PC-9 (cell line): ENCODE measurements around the gene EBF4. TPM values are rescaled to one million over a fixed set of nuclear protein-coding genes. Genes with fewer than 3 reads are reported as not detected.

Experiments
- BruUV-seq: library from RNA; stranded (reverse); fragments of 400-500 nt; replicated peaks from 2 replicates; lab custom pipeline; 2021; lab: Mats Ljungman, UMichigan
- CTCF ChIA-PET: fragments of 300-600 bp; sonication (Branson Sonifier 250); formaldehyde crosslinking; loops from one replicate; lab custom pipeline; 2022; ENCODE audit warnings: antibody characterized with exemption; lab: Charles Lee
- POLR2A ChIA-PET: fragments of 300-600 bp; sonication (Branson Sonifier 250); formaldehyde crosslinking; loops from one replicate; lab custom pipeline; 2022; ENCODE audit warnings: antibody characterized with exemption; ENCODE audit not compliant: unreplicated experiment; lab: Charles Lee
- DNase-seq, 2 experiments: peaks; one replicate each; pipeline versions ENCODE4 v3.0.0 to v3.0.0-alpha.2; 2015 to 2022; ENCODE audit warnings: mixed read lengths in 1 of 2
- H2AFZ ChIP-seq: fragments of 200-600 bp; sonication (generic); 2 replicates; pipeline ENCODE4 v1.8.1; 2017; ENCODE audit warnings: antibody characterized with exemption
- H3F3A ChIP-seq: fragments of 200-600 bp; sonication (generic); 2 replicates; pipeline ENCODE4 v1.8.1; 2017; ENCODE audit warnings: antibody characterized with exemption, mild to moderate bottlenecking, low read depth; ENCODE audit not compliant: insufficient read depth
- H3K27ac ChIP-seq: fragments of 200-600 bp; sonication (generic); 2 replicates; pipeline ENCODE4 v1.6.1; 2016; ENCODE audit warnings: mixed run types
- H3K27me3 ChIP-seq: fragments of 200-600 bp; sonication (generic); 2 replicates; pipeline ENCODE4 v1.6.1; 2016; ENCODE audit warnings: low read depth, mixed run types; ENCODE audit not compliant: insufficient read depth
- H3K36me3 ChIP-seq: fragments of 200-600 bp; sonication (generic); 2 replicates; pipeline ENCODE4 v1.6.1; 2016; ENCODE audit warnings: low read depth, mixed run types
- H3K4me1 ChIP-seq: fragments of 200-600 bp; sonication (generic); replicated peaks from 2 replicates; pipeline ENCODE4 v1.6.1; 2016; ENCODE audit warnings: mixed run types; ENCODE audit not compliant: insufficient read depth
- H3K4me2 ChIP-seq: fragments of 200-600 bp; sonication (generic); 2 replicates; pipeline ENCODE4 v1.6.1; 2017; ENCODE audit warnings: mixed run types
- H3K4me3 ChIP-seq: fragments of 200-600 bp; sonication (generic); 2 replicates; pipeline ENCODE4 v1.6.1; 2016; ENCODE audit warnings: mixed run types
- H3K79me2 ChIP-seq: fragments of 200-600 bp; sonication (generic); 2 replicates; pipeline ENCODE4 v1.6.1; 2017; ENCODE audit warnings: low read depth, mixed run types
- H3K9me2 ChIP-seq: fragments of 200-600 bp; sonication (generic); 2 replicates; pipeline ENCODE4 v1.8.1; 2017; ENCODE audit warnings: mild to moderate bottlenecking; ENCODE audit not compliant: insufficient read depth
- H3K9me3 ChIP-seq: fragments of 200-600 bp; sonication (generic); 2 replicates; pipeline ENCODE4 v1.8.1; 2016; ENCODE audit warnings: low read depth; ENCODE audit not compliant: insufficient read depth
- H4K20me1 ChIP-seq: fragments of 200-600 bp; sonication (generic); 2 replicates; pipeline ENCODE4 v1.8.1; 2017; ENCODE audit not compliant: insufficient read depth
- EZH2 ChIP-seq: fragments of 200-600 bp; sonication (generic); IDR thresholded peaks from 2 replicates; pipeline ENCODE4 v1.8.0; 2017; ENCODE audit warnings: antibody characterized with exemption, low read depth
- intact Hi-C: fragments of 100-400 bp; cut with micrococcal nuclease; formaldehyde crosslinking; loops from one replicate; pipeline ENCODE4 v1.10.0; 2022; ENCODE audit not compliant: unreplicated experiment
- total RNA-seq: library from RNA; stranded (reverse); gene quantifications from 2 replicates; pipeline ENCODE4 v1.2.3, GENCODE V29; 2021
- TF ChIP-seq, protein P1 (sequence below): fragments of 200-600 bp; sonication (generic); conservative IDR thresholded peaks from 2 replicates; pipeline ENCODE4 v1.6.1; 2017; ENCODE audit warnings: mixed run types, antibody characterized with exemption, mild to moderate bottlenecking, moderate library complexity

EBF4 gene
- total RNA-seq, 1 experiment from 2014 or later, result 5.1 TPM

DNA sequence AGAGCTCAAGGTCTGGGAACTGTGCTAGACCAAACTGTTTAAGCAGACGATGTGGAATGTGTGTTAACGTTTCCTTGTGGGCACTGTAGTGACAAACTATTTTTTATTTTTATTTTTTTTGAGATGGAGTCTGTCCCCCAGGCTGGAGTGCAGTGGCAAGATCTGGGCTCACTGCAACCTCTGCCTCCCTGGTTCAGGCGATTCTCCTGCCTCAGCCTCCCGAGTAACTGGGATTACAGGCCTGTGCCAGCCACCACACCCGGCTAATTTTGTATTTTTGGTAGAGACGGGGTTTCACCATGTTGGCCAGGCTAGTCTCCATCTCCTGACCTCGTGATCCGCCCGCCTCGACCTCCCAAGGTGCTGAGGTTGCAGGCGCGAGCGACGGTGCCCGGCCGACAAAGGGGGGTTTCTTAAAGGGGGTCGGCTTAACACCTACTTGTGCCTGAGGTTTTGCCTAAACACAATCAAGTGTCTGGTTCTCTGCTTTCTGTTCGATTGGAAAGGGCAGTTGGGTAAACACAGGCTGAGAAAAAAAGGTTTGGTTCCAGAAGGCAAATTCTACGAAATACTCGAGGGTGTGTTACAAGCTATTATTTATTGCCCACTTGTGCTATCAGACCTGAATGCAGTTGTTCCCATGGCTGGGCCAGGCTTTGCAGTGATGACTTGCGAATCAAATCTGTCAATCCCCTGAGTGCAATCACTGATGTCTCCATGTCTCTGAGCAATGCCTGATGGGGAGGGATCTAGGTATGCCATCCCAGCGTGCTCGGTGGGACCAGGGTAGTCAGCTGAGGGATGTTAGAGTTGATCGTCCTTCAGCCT, 38.8 kb upstream of the EBF4 start:
- Histone ChIP-seq H3K4me1 (peaks cover 22% of the 10 kb centered on the region), H3K4me2 (peak overlapping the region; percentile 99), H2AFZ (no peak overlapping the region), H3K79me2 (peaks cover 66% of the 10 kb centered on the region), H3K9me3 (no peaks in the 10 kb centered on the region), H3K9me2 (no peaks in the 10 kb centered on the region), H3K27me3 (no peaks in the 10 kb centered on the region), H3F3A (peaks cover 65% of the 10 kb centered on the region), H3K27ac (peak overlapping the region; percentile 36), H3K4me3 (peak overlapping the region; percentile 94), H4K20me1 (peaks cover 52% of the 10 kb centered on the region), H3K36me3 (peaks cover 49% of the 10 kb centered on the region)
- no peak for DNase-seq
- no peak for TF ChIP-seq EZH2
- TF ChIP-seq, protein P1, sequence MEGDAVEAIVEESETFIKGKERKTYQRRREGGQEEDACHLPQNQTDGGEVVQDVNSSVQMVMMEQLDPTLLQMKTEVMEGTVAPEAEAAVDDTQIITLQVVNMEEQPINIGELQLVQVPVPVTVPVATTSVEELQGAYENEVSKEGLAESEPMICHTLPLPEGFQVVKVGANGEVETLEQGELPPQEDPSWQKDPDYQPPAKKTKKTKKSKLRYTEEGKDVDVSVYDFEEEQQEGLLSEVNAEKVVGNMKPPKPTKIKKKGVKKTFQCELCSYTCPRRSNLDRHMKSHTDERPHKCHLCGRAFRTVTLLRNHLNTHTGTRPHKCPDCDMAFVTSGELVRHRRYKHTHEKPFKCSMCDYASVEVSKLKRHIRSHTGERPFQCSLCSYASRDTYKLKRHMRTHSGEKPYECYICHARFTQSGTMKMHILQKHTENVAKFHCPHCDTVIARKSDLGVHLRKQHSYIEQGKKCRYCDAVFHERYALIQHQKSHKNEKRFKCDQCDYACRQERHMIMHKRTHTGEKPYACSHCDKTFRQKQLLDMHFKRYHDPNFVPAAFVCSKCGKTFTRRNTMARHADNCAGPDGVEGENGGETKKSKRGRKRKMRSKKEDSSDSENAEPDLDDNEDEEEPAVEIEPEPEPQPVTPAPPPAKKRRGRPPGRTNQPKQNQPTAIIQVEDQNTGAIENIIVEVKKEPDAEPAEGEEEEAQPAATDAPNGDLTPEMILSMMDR, result no peak
- POLR2A ChIA-PET, result interaction anchor here (1.1 kb wide), 1 partner anchor 10 kb away, joined by 5 read pairs; the partner anchor contains the start of gene IDH3B
- intact Hi-C loops, result no loop called here
- CTCF ChIA-PET, result no interaction called here
- no TSS peak for BruUV-seq

DNA sequence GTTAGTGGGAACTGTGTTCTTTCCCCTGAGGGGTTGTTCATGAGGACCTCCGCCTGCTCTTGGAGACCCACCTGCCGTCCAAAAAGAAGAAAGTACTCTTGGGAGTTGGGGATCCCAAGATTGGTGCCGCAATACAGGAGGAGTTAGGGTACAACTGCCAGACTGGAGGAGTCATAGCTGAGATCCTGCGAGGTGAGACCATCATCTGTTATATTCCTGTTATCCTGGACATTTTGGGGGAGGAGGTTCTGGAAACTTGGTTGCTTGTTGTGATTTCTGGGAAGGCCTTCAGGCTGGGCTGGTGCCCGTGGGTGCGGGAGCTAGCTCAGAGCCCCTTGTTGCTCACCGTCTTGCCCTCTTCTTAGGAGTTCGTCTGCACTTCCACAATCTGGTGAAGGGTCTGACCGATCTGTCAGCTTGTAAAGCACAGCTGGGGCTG, 38.2 kb upstream of the EBF4 start:
- CTCF ChIA-PET, result no interaction called here
- H3K9me3 ChIP-seq, result no peaks in the 10 kb centered on the region
- no peak overlapping the region for H2AFZ ChIP-seq
- H3K4me2 ChIP-seq, result peak overlapping the region; percentile 99
- peaks cover 52% of the 10 kb centered on the region for H4K20me1 ChIP-seq
- POLR2A ChIA-PET, result no interaction called here
- H3K9me2 ChIP-seq, result no peaks in the 10 kb centered on the region
- peak overlapping the region; percentile 94 for H3K4me3 ChIP-seq
- H3K79me2 ChIP-seq, result peaks cover 66% of the 10 kb centered on the region
- TF ChIP-seq, protein P1, result no peak
- TF ChIP-seq EZH2, result no peak
- H3K4me1 ChIP-seq, result peaks cover 22% of the 10 kb centered on the region
- no peak for DNase-seq
- H3K27me3 ChIP-seq, result no peaks in the 10 kb centered on the region
- peak overlapping the region; percentile 21; the same call in 1 of the 2 replicates for H3K27ac ChIP-seq
- BruUV-seq, result no TSS peak
- intact Hi-C loops, result no loop called here
- peaks cover 71% of the 10 kb centered on the region for H3F3A ChIP-seq
- H3K36me3 ChIP-seq, result peaks cover 49% of the 10 kb centered on the region

DNA sequence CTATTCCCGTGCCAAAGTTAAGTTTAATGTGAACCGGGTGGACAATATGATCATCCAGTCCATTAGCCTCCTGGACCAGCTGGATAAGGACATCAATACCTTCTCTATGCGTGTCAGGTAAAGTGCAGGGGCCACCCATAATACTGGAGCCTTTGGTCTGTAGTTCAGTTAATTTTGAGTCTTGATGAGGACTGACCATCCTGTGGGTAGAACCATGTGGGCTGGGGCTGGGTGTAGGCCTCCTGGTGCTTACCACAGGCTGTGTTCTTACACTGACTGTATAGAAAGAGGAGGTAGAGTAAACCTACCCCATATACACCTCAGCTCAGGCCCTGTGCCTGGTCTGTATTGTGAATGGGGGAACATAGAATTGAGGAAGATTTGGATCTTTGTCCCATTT, 37.7 kb upstream of the EBF4 start:
- H3K4me2 ChIP-seq, result peak overlapping the region; percentile 99
- peaks cover 49% of the 10 kb centered on the region for H3K36me3 ChIP-seq
- H3F3A ChIP-seq, result peaks cover 72% of the 10 kb centered on the region
- H3K4me3 ChIP-seq, result peak overlapping the region; percentile 94; the same call in 1 of the 2 replicates
- H3K9me3 ChIP-seq, result no peaks in the 10 kb centered on the region
- CTCF ChIA-PET, result no interaction called here
- no TSS peak for BruUV-seq
- peaks cover 22% of the 10 kb centered on the region for H3K4me1 ChIP-seq
- peaks cover 52% of the 10 kb centered on the region for H4K20me1 ChIP-seq
- no peak for DNase-seq
- no peak overlapping the region for H2AFZ ChIP-seq
- no peak for TF ChIP-seq EZH2
- TF ChIP-seq, protein P1, result no peak
- no peaks in the 10 kb centered on the region for H3K9me2 ChIP-seq
- peak overlapping the region; percentile 21; the same call in 1 of the 2 replicates for H3K27ac ChIP-seq
- POLR2A ChIA-PET, result no interaction called here
- no peaks in the 10 kb centered on the region for H3K27me3 ChIP-seq
- intact Hi-C loops, result no loop called here
- H3K79me2 ChIP-seq, result peaks cover 65% of the 10 kb centered on the region
